K562 (cell line): Measurements from ENCODE around the gene NELL1. TPM values are rescaled to one million over a fixed set of nuclear protein-coding genes. Genes with fewer than 3 reads are reported as not detected.

Source experiments
- ATAC-seq: fragments of 200-7000 bp; cut with Tn5 transposase; 3 replicates; pipeline ENCODE4 v1.9.1; 2020; ENCODE audit warnings: moderate library complexity
- BruUV-seq: library from RNA; stranded (reverse); fragments of 400-500 nt; replicated peaks from 2 replicates; lab custom pipeline; 2021; lab: Mats Ljungman, UMichigan
- CTCF ChIA-PET: fragments of 300-600 bp; formaldehyde crosslinking; extraction: SDS; loops from one replicate; lab custom pipeline; 2021; ENCODE audit warnings: low intra/inter-chr PET ratio; lab: Yijun Ruan, JAX
- POLR2A ChIA-PET: fragments of 300-600, 350-650 bp; sonication (Branson Sonifier 250); formaldehyde crosslinking; extraction: SDS; loops from one replicate; lab custom pipeline; 2021; ENCODE audit warnings: antibody characterized with exemption, inconsistent platforms; lab: Yijun Ruan, JAX
- DNase-seq, 4 experiments: peaks; one replicate each; pipeline versions ENCODE4 v3.0.0 to v3.0.0-alpha.2; 2011 to 2018; ENCODE audit warnings: low spot score in 3 of 4, mixed read lengths in 3 of 4; ENCODE audit errors: extremely low read depth in 1 of 4
- FAIRE-seq: peaks from 2 replicates; lab custom pipeline; 2011; peaks lifted over from hg19 to GRCh38; lab: Jason Lieb, UNC
- H2AFZ ChIP-seq: 2 replicates; pipeline ENCODE4 v1.6.0; 2011; ENCODE audit warnings: low read depth, low read length, control low read depth, inconsistent platforms
- H3K27ac ChIP-seq: fragments of 200-600 bp; 3 replicates; pipeline ENCODE4 v1.8.0; 2011; ENCODE audit warnings: low read depth, mild to moderate bottlenecking, control low read depth, inconsistent platforms, low read length, moderate library complexity, mixed read lengths; ENCODE audit errors: extremely low read depth
- H3K27me3 ChIP-seq, 2 experiments: fragments of 300-600 bp in 1 of 2; 2 replicates in 1 of 2; 3 replicates in 1 of 2; pipeline versions ENCODE4 v1.6.0 to v1.8.0; 2011; ENCODE audit warnings: inconsistent platforms in 2 of 2, low read length in 2 of 2, mild to moderate bottlenecking in 1 of 2, mixed read lengths in 1 of 2, moderate library complexity in 1 of 2; ENCODE audit not compliant: control insufficient read depth in 2 of 2, insufficient read depth in 2 of 2
- H3K36me3 ChIP-seq: fragments of 300-600 bp; 3 replicates; pipeline ENCODE4 v1.8.0; 2011; ENCODE audit warnings: mild to moderate bottlenecking, low read length, inconsistent platforms; ENCODE audit not compliant: control insufficient read depth, insufficient read depth
- H3K4me1 ChIP-seq, 2 experiments: fragments of 200-600 bp in 1 of 2; replicated peaks in 1 of 2; 2 replicates in 1 of 2; 3 replicates in 1 of 2; pipeline versions ENCODE4 v1.5.1 to v1.8.0; 2011; ENCODE audit warnings: inconsistent platforms in 2 of 2, low read length in 2 of 2, mild to moderate bottlenecking in 1 of 2, mixed read lengths in 1 of 2, moderate library complexity in 1 of 2; ENCODE audit not compliant: control insufficient read depth in 2 of 2, insufficient read depth in 2 of 2
- H3K4me2 ChIP-seq: 2 replicates; pipeline ENCODE4 v1.6.1; 2011; ENCODE audit warnings: low read length, control low read depth, inconsistent platforms, mixed read lengths; ENCODE audit not compliant: insufficient read depth
- H3K4me3 ChIP-seq: fragments of 200-600 bp; sonication (generic), shearing (Covaris generic); 2 replicates; pipeline ENCODE4 v1.5.1; 2016; ENCODE audit warnings: control low read depth, inconsistent platforms
- H3K79me2 ChIP-seq: fragments of 200-600 bp; 3 replicates; pipeline ENCODE4 v1.8.0; 2011; ENCODE audit warnings: low read length, inconsistent platforms; ENCODE audit not compliant: control insufficient read depth, insufficient read depth
- H3K9ac ChIP-seq, 2 experiments: 2 replicates each; pipeline versions ENCODE4 v1.6.0 to v1.6.1; 2011; ENCODE audit warnings: low read depth in 2 of 2, low read length in 2 of 2, control low read depth in 1 of 2, inconsistent platforms in 1 of 2, mild to moderate bottlenecking in 1 of 2, mixed read lengths in 1 of 2; ENCODE audit not compliant: insufficient read depth in 1 of 2
- H3K9me1 ChIP-seq: one replicate; pipeline ENCODE4 v1.6.0; 2011; ENCODE audit warnings: inconsistent platforms, mild to moderate bottlenecking, low read length, moderate library complexity; ENCODE audit not compliant: control insufficient read depth, insufficient read depth
- H3K9me3 ChIP-seq: replicated peaks from 2 replicates; pipeline ENCODE4 v1.5.1; 2011; ENCODE audit warnings: low read depth, low read length, inconsistent platforms; ENCODE audit not compliant: control insufficient read depth, insufficient read depth
- H4K20me1 ChIP-seq: replicated peaks from 2 replicates; pipeline ENCODE4 v1.6.1; 2011; ENCODE audit warnings: low read length, inconsistent platforms, mixed read lengths; ENCODE audit not compliant: control insufficient read depth, insufficient read depth
- BRF1 ChIP-seq: IDR thresholded peaks from 3 replicates; pipeline ENCODE4 v1.6.1; 2011; ENCODE audit warnings: borderline replicate concordance, mild to moderate bottlenecking; ENCODE audit not compliant: insufficient read length; ENCODE audit errors: extremely low read depth
- GTF2B ChIP-seq: IDR thresholded peaks from 2 replicates; pipeline ENCODE4 v1.6.1; 2011; ENCODE audit not compliant: insufficient read length; ENCODE audit errors: extremely low read depth
- KAT8 ChIP-seq: fragments of 450-650 bp; IDR thresholded peaks from 2 replicates; pipeline ENCODE4 v1.6.1; 2016; ENCODE audit warnings: low read depth, mild to moderate bottlenecking
- NFE2L1 ChIP-seq: fragments of 450-650 bp; IDR thresholded peaks from 2 replicates; pipeline ENCODE4 v1.6.1; 2016; ENCODE audit warnings: missing genetic modification characterization, low read depth, mild to moderate bottlenecking, missing compliant biosample characterization, moderate library complexity, borderline replicate concordance
- NR4A1 ChIP-seq, 2 experiments: fragments of 250-450 bp in 1 of 2; fragments of 450-650 bp in 1 of 2; sonication (Bioruptor Pico) in 1 of 2; IDR thresholded peaks; 2 replicates each; pipeline versions ENCODE4 v1.4.0 to v1.6.1; 2016 to 2020; ENCODE audit warnings: mild to moderate bottlenecking in 2 of 2, missing compliant biosample characterization in 1 of 2, missing genetic modification characterization in 1 of 2, moderate library complexity in 1 of 2
- PML ChIP-seq: IDR thresholded peaks from 2 replicates; pipeline ENCODE4 v1.6.1; 2012; ENCODE audit warnings: low read length, inconsistent platforms
- POLR2AphosphoS5 ChIP-seq: IDR thresholded peaks from 2 replicates; pipeline ENCODE4 v1.6.1; 2011; ENCODE audit warnings: mild to moderate bottlenecking, low read depth, low read length, moderate library complexity; ENCODE audit not compliant: control insufficient read depth, insufficient read depth
- RFX1 ChIP-seq: fragments of 450-650 bp; IDR thresholded peaks from 2 replicates; pipeline ENCODE4 v1.6.1; 2016; ENCODE audit warnings: mild to moderate bottlenecking, moderate library complexity
- TAF9B ChIP-seq: fragments of 450-650 bp; IDR thresholded peaks from 2 replicates; pipeline ENCODE4 v1.6.1; 2018; ENCODE audit warnings: mild to moderate bottlenecking; ENCODE audit not compliant: partially characterized antibody
- TCF7 ChIP-seq: sonication (generic); IDR thresholded peaks from 2 replicates; pipeline ENCODE4 v1.6.1; 2016; ENCODE audit warnings: antibody characterized with exemption, borderline replicate concordance
- TEAD4 ChIP-seq, 2 experiments: sonication (generic) in 1 of 2; formaldehyde crosslinking in 1 of 2; IDR thresholded peaks; 2 replicates each; pipeline versions ENCODE4 v1.6.1 to v1.8.0; 2012 to 2022; ENCODE audit warnings: borderline replicate concordance in 1 of 2, inconsistent platforms in 1 of 2, low read length in 1 of 2, mild to moderate bottlenecking in 1 of 2, missing genetic modification reagents in 1 of 2
- ZBTB43 ChIP-seq: sonication (generic); formaldehyde crosslinking; IDR thresholded peaks from 2 replicates; pipeline ENCODE4 v1.8.0; 2023; ENCODE audit warnings: mild to moderate bottlenecking, missing genetic modification reagents
- ZC3H4 ChIP-seq: sonication (generic); formaldehyde crosslinking; IDR thresholded peaks from 2 replicates; pipeline ENCODE4 v1.9.0; 2021; ENCODE audit warnings: missing genetic modification reagents, borderline replicate concordance
- ZC3H8 ChIP-seq: fragments of 450-650 bp; IDR thresholded peaks from 2 replicates; pipeline ENCODE4 v1.6.1; 2017
- ZFP91 ChIP-seq: sonication (generic); formaldehyde crosslinking; IDR thresholded peaks from 2 replicates; pipeline ENCODE4 v1.8.0; 2022; ENCODE audit warnings: mild to moderate bottlenecking, missing genetic modification reagents
- ZNF263 ChIP-seq: sonication (generic); formaldehyde crosslinking; IDR thresholded peaks from 2 replicates; pipeline ENCODE4 v1.8.0; 2022; ENCODE audit warnings: mild to moderate bottlenecking, missing genetic modification reagents, borderline replicate concordance
- ZNF384 ChIP-seq: IDR thresholded peaks from 2 replicates; pipeline ENCODE4 v1.6.1; 2012; ENCODE audit warnings: low read depth, low read length, improper control_type of control experiment
- ZNF79 ChIP-seq: fragments of 250-450 bp; sonication (Bioruptor Pico); IDR thresholded peaks from 2 replicates; pipeline ENCODE4 v1.4.0; 2020; ENCODE audit warnings: low read depth, mild to moderate bottlenecking, moderate library complexity
- WGBS: fragments of 100-300 bp; shearing (Covaris generic); methylation state at CpG from one replicate; pipeline ENCODE4 v1.1.6; 2016; ENCODE audit warnings: low coverage, mixed read lengths; ENCODE audit not compliant: insufficient coverage; ENCODE audit errors: missing lambda C conversion rate; 5-methylcytosine and 5-hydroxymethylcytosine counted together
- in situ Hi-C: fragments of 300-500 bp; cut with MboI; formaldehyde crosslinking; loops from 4 replicates; pipeline ENCODE4 v1.15.0; 2018; ENCODE audit warnings: inconsistent platforms, mixed read lengths
- intact Hi-C: fragments of 100-400 bp; cut with micrococcal nuclease; formaldehyde crosslinking; loops from 2 replicates; pipeline ENCODE4 v1.14.2; 2022
- polyA plus RNA-seq, 8 experiments: library from polyadenylated mRNA; depleted of rRNA in 4 of 8; stranded (reverse) in 5 of 8; unstranded in 3 of 8; fragments of >200 nt; fragmentation: Nextera tagmentation in 2 of 8; fragmentation: Illumina TruSeq in 1 of 8; extraction: Ambion mirVana in 2 of 8; extraction: Trizol in 1 of 8; gene quantifications; 2 replicates each; pipeline versions ENCODE4 v1.2.1 to v1.2.3, GENCODE V29; 2011 to 2014; ENCODE audit warnings: inconsistent platforms in 1 of 8, missing spikeins in 1 of 8
- total RNA-seq, 7 experiments: library from RNA; depleted of rRNA in 6 of 7; stranded (reverse); fragments of >200 nt in 6 of 7; fragmentation: Illumina TruSeq in 2 of 7; extraction: Trizol in 2 of 7; gene quantifications; 2 replicates each; pipeline versions ENCODE4 v1.2.1 to v1.2.3, GENCODE V29; 2011 to 2021; ENCODE audit warnings: low replicate concordance in 1 of 7

Gene NELL1
- total and polyA plus RNA-seq, 9 of the 15 experiments (the other 6 are each of a cell fraction or from before 2014, with no cell fraction given) = not detected

GRCh38 chr11:21410513-21410912, 741.1 kb downstream of the NELL1 start:
- H3K9ac ChIP-seq = no peak overlapping the region
- H3K27ac ChIP-seq = no peak overlapping the region
- 0% methylated on average over 5 of the region's 5 CpGs for WGBS
- DNase-seq = no peak
- H4K20me1 ChIP-seq = no peaks in the 10 kb centered on the region
- POLR2A ChIA-PET = no interaction called here
- no peaks in the 10 kb centered on the region for H3K4me1 ChIP-seq
- H3K27me3 ChIP-seq = no peaks in the 10 kb centered on the region
- no peak overlapping the region for H3K4me2 ChIP-seq
- no peak overlapping the region for H2AFZ ChIP-seq
- FAIRE-seq = no peak
- no peaks in the 10 kb centered on the region for H3K79me2 ChIP-seq
- no peaks in the 10 kb centered on the region for H3K9me1 ChIP-seq
- TF ChIP-seq POLR2AphosphoS5 (no peak), TAF9B (no peak), ZNF384 (no peak), NR4A1 (CRISPR knock-in tag; IDR thresholded peaks at IDR 0.05) (no peak), NR4A1 (tag; IDR thresholded peaks at IDR 0.05) (no peak), ZBTB43 (CRISPR knock-in tag) (no peak), ZC3H8 (no peak), ZNF263 (CRISPR knock-in tag) (no peak), GTF2B (no peak), KAT8 (no peak), PML (no peak), NFE2L1 (tag) (no peak), ZNF79 (CRISPR knock-in tag) (no peak), ZC3H4 (CRISPR knock-in tag) (no peak), TCF7 (no peak), TEAD4 (IDR thresholded peaks at IDR 0.05; ENCODE audit: low read length) (no peak), TEAD4 (CRISPR knock-in tag; IDR thresholded peaks at IDR 0.05; ENCODE audit: borderline replicate concordance) (no peak), BRF1 (no peak), RFX1 (no peak), ZFP91 (CRISPR knock-in tag) (no peak)
- TF ChIP-seq, all 486 proteins: peak for 0
- Histone ChIP-seq H3K36me3 (no peaks in the 10 kb centered on the region), H3K9me3 (no peaks in the 10 kb centered on the region), H3K4me3 (no peak overlapping the region)
- in situ Hi-C loops = no loop called here
- intact Hi-C loops = no loop called here
- CTCF ChIA-PET = no interaction called here
- BruUV-seq = no TSS peak
- ATAC-seq = no peak
